GM19455 (cell line): Measurements from ENCODE around the gene PRKD1.

Experiments used
- ATAC-seq: cut with Tn5 transposase; IDR thresholded peaks from one replicate; pipeline ENCODE4 v1.9.1; 2021; ENCODE audit not compliant: unreplicated experiment

The PRKD1 gene

DNA sequence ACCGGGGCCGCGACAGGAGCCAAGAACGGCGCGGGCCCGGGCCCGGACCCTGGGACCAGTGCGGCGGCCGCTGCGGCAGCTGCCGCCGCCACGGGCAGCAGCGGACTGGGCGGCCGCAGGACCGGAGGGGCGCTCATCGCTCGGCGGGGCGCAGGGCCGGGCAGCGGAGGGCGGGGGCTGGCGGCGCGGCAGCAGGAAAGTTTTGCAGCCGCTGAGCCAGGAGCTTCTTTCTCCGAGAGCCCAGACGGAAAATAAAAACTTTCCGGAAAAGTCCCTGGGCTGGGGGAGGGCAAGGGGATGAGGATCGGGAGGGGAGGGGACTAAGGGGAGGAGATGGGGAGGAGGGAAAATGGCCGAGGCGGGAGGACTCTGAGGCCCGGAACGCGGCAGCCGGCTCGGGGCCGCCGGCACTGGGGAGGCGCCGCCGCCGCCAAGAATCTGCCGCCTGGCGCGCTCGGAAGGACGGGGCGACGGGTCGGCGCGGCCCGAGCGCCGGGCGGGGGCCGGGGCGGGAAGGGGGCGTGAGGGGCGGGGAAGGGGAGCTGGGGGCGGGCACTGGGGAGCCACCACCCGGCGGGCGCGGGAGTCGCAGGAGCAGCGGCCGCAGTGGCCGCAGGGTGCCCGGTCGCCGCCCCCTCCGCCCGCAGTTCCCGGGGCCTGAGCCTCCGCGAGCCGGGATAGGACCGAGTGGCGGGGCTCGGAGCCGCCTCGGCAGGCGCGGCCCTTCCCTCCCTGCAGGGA is at the start of gene PRKD1:
PRKD1 (minus strand) TSS at position 472 of the 741 bp plus-strand sequence.
- ATAC-seq = no peak

DNA sequence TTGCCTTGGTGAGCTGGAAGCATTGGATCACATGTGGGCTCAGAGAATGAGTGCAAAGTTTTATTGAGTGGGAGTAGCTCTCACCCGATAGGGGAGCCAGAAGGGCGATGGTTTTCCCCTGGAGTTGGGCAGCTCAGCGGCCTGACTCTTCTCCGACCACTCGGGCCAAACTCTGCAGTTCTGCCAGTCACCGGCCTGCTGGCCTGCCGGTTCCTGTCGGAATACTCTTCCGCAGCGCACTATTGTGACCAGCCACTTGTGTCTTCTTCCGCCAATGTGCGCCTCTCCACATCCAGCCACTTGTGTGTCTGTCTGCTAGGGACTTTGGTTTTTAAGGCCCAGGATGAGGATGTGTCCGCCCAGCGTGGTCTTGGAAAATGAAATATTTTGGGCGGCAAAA is 43.5 kb upstream of the PRKD1 start:
- no peak for ATAC-seq

DNA sequence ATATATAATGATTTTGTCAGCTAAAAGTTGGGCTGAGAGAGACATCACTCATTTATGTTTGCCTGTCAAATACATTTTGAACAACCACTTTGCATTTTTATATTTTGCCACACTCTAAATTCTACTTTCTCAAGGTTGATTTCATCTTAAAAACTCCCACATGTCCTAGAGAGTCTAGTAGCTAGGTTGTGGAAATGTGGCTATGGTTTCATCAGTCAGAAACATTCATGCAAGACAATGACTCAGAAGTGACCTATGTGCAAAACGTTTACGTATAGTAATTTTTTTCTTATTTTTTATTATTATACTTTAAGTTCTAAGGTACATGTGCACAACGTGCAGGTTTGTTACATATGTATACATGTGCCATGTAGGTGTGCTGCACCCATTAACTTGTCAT is 27.4 kb upstream of the PRKD1 start:
- no peak for ATAC-seq

DNA sequence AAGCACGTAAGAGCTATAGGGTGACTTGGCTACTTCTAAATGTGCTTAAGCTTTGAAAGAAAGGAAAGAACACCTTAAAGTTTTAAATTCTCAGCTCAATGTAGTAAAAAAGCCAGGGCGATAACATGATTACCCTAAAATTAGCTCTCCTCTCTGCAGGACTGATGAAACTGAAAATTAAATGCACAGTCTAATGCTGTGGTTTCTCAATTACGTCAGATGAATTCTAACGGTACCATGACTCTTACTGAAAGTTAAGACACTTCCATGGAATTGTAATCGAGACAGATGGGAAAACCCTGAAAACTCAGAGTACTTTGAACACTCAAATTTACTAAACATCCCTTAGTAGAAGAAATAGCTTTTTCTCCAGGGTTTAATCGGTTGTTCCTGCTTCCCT is 25.9 kb upstream of the PRKD1 start:
- no peak for ATAC-seq

DNA sequence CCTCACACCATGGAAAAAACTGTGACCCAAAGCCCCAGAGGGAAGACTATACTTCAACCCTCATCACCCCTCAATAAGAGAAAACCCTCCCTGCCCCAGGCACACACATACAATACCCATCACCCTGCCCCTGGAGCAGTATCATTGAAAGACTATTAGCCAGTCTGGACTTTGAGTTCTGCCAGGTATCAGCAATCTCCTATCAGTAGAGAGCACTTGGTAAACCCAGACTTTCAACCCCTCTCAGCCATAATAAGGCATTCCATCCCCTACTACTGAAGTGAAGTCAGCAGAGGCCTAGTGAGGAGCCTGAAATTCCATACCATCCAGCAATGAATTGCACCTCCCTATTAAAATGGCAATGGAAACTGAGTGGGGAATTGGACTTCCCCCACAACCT is 16.4 kb upstream of the PRKD1 start:
- no peak for ATAC-seq

DNA sequence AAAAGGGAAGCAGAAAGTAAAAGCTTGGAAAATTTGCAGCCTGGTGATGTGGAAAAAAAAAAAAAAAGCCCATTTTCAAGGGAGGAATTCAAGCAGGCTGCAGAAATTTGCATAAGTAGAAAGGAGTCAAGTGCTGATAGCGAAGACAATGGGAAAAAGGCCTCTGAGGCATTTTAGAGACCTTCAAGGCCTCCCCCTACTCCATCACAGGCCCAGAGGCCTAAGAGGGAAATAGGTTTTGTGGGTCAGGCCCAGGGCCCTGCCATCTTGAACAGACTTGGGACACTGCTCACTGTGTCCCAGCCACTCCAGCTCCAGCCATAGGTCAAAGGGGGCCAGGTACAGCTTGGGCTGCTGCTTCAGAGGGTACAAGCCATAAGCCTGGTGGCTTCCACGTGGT is 13.8 kb upstream of the PRKD1 start:
- ATAC-seq = no peak

DNA sequence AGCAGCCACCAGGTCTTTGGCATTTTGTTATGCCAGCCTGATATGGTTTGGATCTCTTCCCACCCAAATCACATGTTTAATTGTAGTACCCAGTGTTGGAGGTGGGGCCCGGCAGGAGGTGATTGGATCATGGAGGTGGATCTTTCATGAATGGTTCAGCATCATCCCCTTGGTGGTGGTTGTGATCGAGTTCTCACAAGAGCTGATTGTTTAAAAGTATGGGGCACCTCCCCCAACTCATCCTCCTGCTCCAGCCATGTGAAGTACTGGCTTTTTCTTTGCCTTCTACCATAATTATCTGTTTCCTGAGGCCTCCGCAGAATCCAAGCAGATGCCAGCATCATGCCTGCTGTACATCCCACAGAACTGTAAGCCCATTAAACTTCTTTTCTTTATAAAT is 12.8 kb upstream of the PRKD1 start:
- no peak for ATAC-seq

DNA sequence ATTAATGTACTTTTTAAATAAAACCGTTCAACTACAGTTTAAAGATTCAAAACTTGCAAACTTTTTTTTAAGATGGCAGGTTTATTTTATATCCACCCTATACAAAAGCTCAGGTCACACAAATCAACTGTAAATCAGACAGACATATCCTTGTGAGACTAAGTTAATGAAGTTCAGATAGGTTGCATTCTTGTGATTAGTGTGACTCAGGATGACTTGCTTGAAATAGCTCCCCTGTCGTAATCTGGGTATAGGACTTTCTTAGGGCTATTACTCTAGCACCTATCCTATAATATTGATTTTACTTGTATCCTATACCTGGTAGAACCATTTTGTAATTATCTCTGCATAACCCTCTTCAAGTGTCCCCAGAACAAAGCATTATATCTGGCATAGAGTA is 9.5 kb upstream of the PRKD1 start:
- ATAC-seq = no peak

DNA sequence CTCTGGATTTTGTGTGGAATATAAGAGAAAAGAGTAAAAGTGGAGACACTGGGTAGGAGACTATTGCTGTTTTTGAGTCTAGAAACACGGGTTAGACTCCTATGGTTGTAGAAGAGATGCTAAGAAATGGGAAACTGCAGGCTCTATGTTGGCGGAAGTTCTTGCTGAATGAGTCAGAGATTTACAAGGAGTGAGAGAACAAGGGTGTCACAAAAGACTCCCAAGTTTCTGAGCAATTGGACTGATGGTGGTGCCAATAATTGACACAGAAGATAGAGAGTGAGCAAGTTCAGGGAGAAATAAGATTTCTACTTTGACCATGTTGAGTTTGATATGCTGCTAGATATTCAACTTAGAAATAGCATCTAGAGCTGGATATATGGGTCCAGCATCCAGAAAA is 2.6 kb upstream of the PRKD1 start:
- no peak for ATAC-seq

DNA sequence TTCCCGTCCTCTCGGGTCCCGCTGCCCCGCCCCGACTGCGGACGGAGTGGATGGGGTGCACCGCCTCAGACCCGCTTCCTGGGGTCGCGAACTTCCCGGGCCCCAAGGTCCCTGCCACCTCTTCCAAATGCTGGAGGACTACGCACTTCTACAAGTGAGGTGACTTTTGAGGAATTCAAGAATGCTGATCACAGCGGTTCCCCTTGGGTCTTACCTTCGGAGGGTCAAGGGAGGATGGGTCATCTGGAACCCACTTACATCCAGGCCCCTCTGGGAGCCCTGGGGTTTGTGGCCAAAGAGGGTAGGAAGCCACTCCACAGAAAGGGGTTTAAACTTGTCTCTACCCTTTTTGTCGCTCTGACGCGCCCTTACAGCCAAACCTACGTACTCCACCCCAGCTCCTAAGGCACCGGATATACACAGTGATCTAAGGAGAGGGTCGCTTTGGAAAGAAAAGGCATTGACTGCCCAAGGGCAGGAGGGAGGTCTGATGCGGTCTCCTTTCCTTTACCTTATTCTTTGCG is 532 bp upstream of the PRKD1 start:
- ATAC-seq = no peak

DNA sequence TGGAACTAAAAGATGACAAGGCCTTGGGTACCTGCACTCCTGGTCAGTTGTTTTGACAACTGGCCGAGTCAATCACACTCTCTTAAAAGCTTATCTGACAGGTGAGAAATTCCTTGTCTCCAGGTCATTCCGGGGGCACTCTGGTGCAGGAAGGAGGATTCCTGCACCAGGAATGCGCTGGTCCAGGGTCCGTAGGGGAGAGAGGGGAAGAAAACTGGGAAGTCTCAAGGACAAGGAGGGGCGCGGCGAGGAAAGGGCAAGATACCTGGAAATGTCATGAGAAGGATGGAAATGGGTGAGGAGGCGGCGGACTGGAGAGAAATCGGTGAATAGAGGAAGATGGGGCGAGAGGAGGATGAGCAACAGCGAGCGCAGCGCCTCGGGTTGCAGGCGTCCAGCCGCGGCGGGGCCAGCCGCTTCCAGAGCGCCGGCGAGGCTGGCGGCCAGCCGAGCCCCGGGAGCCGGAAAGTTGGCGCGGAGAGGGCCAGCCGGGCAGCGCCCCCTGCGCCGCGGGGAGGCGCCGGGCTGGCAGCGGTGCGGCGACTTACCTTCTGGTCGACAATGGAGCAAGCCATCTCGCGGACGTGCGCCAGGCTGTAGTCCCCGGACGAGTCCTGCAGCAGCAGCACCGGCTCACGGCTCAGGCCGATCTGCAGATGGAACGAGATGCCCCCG is 809 bp downstream of the PRKD1 start:
- ATAC-seq = no peak

DNA sequence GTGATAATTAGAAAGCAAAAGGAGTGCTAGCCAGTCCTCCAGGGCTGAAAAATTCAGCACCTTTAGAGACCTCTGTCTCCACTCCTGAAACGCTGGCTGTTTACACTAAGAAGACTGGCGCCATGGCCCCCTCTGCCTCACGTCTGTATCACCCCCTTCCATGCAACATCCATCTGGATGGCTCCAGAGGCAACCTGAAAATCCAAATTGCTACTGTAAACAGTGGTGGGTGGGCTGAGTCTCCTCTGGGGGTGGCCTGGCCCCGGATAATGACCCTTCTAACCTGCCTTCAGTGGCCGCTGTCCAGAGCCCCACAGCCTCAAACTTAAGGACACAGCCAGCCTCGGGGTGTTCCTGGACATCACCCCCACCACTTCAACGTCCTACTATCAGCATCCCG is 1.4 kb downstream of the PRKD1 start:
- no peak for ATAC-seq

DNA sequence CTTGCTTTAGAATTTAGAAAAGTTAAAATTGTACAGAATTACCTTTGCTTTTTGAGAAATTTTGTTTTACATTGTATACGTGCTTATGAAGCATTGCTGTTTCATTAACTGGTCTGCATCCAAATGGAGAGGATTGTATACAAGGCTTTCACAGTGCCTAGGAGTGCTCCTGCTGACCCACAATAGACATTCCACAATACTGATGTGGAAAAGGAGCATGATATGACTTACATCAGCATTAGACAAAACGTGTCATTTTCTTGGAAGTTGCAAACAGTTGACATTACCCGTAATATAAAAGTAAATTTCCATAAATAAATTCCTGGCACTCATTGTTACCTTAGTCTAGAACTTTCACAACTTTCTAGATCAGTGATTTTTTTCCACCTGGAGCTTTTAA is 1.9 kb downstream of the PRKD1 start:
- ATAC-seq = no peak

DNA sequence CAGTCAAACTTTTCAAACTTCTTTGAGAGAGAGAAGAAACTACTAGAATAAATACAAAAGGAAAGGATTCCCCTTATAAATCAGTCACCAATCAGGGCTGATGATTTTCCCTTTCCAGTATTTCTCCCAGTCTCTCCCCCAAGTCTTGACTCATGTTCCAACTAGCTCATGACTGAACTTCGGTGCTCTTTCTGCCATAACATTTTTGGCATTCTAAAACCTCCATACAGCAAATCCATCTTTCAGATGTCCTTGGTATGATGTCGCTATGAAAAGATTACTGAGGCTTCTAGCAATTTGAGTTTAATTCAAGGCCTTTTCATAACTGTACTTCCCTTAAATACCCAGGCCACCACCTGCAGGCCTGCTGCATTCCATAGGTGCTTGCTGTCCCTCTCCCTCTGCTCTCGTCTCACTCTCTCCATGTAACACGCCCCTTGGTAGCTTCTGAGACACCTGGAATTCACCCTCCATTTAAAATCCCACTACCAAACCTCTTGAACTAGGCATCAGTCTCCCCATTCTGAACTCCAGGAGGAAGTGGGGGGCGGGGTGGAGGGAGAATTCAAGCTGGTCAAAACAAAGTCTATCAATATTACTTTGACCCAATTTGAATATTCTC is 2.4 kb downstream of the PRKD1 start:
- no peak for ATAC-seq

DNA sequence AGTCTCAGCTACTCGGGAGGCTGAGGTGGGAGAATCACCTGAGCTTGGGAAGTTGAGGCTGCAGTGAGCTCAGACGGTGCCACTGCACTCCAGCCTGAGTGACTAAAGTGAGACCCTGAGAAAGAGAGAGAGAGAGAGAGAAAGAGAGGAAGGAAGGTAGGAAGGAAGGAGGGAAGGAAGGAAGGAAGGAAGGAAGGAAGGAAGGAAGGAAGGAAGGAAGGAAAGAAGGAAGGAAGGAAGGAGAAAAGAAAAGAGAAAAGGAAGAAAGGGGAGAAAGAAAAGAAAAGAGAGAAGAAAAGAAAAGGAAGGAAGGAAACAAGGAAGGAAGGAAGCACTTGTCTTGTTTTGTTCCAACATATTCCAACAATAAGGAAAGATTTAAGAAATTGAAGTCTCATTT is 7.8 kb downstream of the PRKD1 start:
- ATAC-seq = no peak

DNA sequence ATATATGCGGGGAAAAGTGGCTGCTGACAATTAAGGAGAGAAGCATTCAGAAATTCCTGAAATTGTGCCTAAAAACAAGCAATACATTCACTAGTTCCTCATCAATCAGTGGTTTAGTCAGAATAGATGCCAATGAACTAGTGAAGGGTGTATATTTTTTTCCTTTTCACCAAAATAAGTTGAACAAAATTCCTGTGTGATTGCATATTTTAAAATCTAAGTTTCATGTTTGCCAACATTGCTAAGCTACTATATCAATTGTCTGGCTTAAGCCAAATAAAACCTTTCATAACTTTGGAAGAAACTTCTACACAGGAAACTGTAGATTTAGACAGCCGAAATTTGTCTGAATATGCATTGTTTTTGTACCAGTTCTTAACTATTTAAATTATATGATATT is 8.7 kb downstream of the PRKD1 start:
- ATAC-seq = no peak

DNA sequence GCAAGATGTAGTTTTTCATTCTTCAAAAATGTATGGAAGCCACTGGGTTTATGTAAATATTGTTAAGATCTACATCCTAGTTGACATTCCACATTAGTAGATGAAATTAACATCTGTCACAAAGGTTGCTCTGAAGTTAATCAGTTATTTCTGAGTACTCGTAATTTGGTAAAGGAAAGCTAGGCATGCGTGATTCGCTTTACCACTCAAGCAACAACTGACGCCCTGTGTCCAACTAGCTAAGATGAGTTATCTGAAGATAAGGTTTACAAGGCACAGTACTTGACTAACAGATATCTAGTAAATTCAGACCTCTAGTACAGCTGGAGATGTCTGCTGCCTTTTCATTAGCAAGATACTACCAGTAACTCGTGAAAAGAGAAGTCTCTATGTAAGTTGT is 14.1 kb downstream of the PRKD1 start:
- ATAC-seq = no peak

DNA sequence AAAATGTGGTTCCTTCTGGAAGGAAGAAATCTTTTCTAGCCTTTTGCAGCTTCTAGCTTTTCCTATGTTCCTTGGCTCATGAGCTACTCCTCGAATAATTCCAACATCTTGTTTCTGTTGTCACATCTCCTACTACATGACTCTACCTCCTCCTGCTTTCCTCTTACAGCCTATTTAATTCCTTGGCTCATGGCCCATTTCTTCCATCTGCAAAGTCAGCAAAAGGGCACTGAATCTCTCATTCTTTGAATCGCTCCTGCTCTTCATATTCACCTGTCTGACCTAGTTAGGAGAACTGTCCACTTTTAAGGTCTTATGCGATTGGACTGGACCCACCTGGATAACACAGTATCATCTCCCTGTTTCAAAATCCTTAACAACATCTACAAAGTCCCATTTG is 15.8 kb downstream of the PRKD1 start:
- ATAC-seq = no peak

DNA sequence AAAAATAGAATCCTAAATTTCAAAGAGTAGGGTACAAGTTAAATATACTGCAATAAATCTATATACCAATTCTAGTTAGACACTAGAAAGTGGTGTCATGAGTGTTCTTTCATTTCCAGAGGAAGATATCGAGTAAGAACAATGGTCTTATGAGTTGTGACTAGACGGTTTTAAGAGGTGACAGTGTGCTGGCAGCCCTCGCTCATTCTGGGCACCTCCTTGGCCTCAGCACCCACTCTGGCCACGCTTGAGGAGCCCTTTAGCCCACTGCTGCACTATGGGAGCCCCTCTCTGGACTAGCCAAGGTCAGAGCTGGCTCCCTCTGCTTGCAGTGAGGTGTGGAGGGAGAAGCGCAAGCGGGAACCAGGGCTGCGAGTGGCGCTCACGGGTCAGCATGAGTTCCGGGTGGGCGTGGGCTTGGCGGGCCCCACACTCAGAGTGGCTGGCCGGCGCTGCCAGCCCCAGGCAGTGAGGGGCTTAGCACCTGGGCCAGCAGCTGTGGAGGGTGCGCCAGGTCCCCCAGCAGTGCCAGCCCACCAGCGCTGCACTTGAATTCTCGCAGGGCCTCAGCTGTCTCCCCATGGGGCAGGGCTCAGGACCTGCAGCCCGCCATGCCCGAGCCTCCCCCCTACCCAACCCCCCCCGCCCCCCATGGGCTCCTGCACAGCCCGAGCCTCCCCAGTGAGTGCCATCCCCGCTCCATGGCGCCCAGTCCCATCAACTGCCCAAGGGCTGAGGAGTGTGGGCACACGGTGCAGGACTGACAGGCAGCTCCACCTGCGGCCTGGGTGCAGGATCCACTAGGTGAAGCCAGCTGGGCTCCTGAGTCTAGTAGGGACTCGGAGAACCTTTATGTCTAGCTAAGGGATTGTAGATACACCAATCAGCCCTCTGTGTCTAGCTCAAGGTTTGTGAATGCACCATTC is 18.7 kb downstream of the PRKD1 start:
- no peak for ATAC-seq

DNA sequence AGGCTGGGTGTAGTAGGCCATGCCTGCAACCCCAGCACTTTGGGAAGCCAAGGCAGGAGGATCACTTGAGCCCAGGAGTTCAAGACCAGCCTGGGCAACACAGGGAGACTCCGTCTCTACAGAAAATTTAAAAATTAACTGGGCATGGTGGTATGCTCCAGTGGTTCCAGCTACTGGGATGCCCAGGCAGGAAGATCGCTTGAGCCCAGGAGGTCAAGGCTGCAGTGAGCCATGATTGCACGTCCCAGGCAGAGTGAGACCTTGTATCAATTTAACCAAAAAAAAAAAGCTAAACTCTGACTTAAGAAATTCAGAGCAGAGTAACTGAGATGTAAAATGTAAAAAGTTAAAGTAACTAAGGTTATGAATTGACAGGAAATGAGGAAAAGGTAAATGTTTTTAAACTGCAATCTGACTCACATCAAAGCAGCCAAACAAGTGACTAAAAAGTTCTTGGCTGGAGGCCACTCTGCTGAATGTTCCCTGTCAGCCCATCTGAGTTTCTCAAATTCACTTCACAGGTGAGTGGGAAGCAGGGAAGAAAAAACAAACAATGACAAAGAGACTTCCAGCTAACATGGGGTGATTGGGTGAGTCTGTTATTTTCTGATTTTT is 21.3 kb downstream of the PRKD1 start:
- ATAC-seq = no peak

DNA sequence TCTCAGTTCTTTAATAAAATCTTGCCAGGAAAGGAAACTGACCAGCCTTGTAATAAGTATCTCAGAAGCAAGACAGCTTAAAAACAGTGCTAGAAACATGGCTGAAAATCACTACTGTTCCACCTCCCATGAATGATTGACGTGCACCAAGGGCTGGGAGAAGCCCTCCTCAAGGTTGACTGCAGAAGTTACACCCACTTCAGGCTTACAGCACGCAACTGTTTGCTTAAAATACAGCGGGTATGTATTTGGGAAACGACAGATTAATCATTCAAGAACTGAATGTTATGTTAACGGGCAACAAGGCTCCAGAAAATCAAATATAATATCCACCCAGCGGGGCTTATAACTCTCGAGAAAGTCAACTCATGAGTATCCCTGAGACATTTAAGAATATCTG is 22.1 kb downstream of the PRKD1 start:
- ATAC-seq = no peak
